KMS-11 (cell line): ENCODE results near the gene KRT17.

ENCODE experiments used
- H2AFZ ChIP-seq: fragments of 200-600 bp; sonication (generic); 2 replicates; pipeline ENCODE4 v1.6.1; 2016; ENCODE audit warnings: antibody characterized with exemption, mixed run types, low read depth
- H3K27ac ChIP-seq: fragments of 200-600 bp; sonication (generic); 2 replicates; pipeline ENCODE4 v1.6.1; 2016; ENCODE audit warnings: mild to moderate bottlenecking, mixed run types
- H3K27me3 ChIP-seq: fragments of 200-600 bp; sonication (generic); 2 replicates; pipeline ENCODE4 v1.6.1; 2017; ENCODE audit warnings: mild to moderate bottlenecking, low read depth, mixed run types, moderate library complexity; ENCODE audit not compliant: insufficient read depth
- H3K36me3 ChIP-seq: fragments of 200-600 bp; sonication (generic); 2 replicates; pipeline ENCODE4 v1.6.1; 2017; ENCODE audit warnings: mild to moderate bottlenecking, mixed run types; ENCODE audit not compliant: insufficient read depth
- H3K4me1 ChIP-seq: fragments of 200-600 bp; sonication (generic); 2 replicates; pipeline ENCODE4 v1.6.1; 2016; ENCODE audit warnings: mild to moderate bottlenecking, low read depth, mixed run types; ENCODE audit not compliant: poor library complexity, severe bottlenecking
- H3K4me2 ChIP-seq: fragments of 200-600 bp; sonication (generic); 2 replicates; pipeline ENCODE4 v1.7.0; 2016; ENCODE audit warnings: mild to moderate bottlenecking, mixed run types
- H3K4me3 ChIP-seq: fragments of 200-600 bp; sonication (generic); IDR thresholded peaks from 2 replicates; pipeline ENCODE4 v1.6.1; 2017; ENCODE audit warnings: low read depth, low read length, mixed read lengths; ENCODE audit not compliant: insufficient read depth
- H3K79me2 ChIP-seq: fragments of 200-600 bp; sonication (generic); 2 replicates; pipeline ENCODE4 v1.6.1; 2016; ENCODE audit warnings: low read depth, mixed run types; ENCODE audit not compliant: insufficient read depth
- H3K9ac ChIP-seq: fragments of 200-600 bp; sonication (generic); 2 replicates; pipeline ENCODE4 v1.6.1; 2016; ENCODE audit warnings: mild to moderate bottlenecking, mixed run types
- H4K20me1 ChIP-seq: fragments of 200-600 bp; sonication (generic); 2 replicates; pipeline ENCODE4 v1.6.1; 2016; ENCODE audit warnings: mild to moderate bottlenecking, mixed run types; ENCODE audit not compliant: insufficient read depth
- TF ChIP-seq, protein P1 (sequence below): fragments of 200-600 bp; sonication (generic); conservative IDR thresholded peaks from 2 replicates; pipeline ENCODE4 v1.6.1; 2017; ENCODE audit warnings: low read depth, mild to moderate bottlenecking, antibody characterized with exemption, low read length, moderate library complexity, mixed read lengths

The KRT17 gene

GRCh38 chr17:41624208-41625101 is at the start of gene KRT17:
KRT17 (minus strand) TSS chr17:41624575; CDS start chr17:41624509, 66 bp downstream.
- no peak within 1 kb of the TSS for H3K27ac ChIP-seq
- H3K4me2 ChIP-seq, result no peak within 1 kb of the TSS
- no peaks in the 10 kb centered on the region for H4K20me1 ChIP-seq
- TF ChIP-seq, protein P1, sequence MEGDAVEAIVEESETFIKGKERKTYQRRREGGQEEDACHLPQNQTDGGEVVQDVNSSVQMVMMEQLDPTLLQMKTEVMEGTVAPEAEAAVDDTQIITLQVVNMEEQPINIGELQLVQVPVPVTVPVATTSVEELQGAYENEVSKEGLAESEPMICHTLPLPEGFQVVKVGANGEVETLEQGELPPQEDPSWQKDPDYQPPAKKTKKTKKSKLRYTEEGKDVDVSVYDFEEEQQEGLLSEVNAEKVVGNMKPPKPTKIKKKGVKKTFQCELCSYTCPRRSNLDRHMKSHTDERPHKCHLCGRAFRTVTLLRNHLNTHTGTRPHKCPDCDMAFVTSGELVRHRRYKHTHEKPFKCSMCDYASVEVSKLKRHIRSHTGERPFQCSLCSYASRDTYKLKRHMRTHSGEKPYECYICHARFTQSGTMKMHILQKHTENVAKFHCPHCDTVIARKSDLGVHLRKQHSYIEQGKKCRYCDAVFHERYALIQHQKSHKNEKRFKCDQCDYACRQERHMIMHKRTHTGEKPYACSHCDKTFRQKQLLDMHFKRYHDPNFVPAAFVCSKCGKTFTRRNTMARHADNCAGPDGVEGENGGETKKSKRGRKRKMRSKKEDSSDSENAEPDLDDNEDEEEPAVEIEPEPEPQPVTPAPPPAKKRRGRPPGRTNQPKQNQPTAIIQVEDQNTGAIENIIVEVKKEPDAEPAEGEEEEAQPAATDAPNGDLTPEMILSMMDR, result no peak
- no peaks in the 10 kb centered on the region for H3K36me3 ChIP-seq
- no peak within 1 kb of the TSS for H3K4me3 ChIP-seq
- no peaks in the 10 kb centered on the region for H3K79me2 ChIP-seq
- no peak within 1 kb of the TSS for H3K9ac ChIP-seq
- peaks cover 86% of the 10 kb centered on the region for H3K27me3 ChIP-seq
- no peak within 1 kb of the TSS for H2AFZ ChIP-seq
- H3K4me1 ChIP-seq, result no peaks in the 10 kb centered on the region

DNA sequence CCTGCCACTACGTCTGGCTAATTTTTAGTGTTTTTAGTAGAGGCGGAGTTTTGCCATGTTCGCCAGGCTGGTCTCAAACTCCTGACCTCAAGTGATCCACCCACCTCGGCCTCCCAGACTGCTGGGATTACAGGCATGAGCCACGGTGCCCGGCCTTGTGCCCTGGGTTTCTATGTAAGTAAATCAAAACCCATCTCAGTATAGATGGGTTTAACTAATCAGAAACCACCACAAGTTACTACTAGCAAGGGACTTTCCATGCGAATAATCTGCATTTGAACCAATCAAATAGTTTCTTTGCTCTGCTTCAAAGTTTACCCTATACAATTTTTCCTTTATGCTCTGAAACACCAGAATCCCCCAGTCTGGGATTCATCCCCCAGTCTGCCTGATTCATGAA is 47.8 kb upstream of the KRT17 start:
- Histone ChIP-seq H3K27ac (peak overlapping the region; percentile 26; the same call in 1 of the 2 replicates), H2AFZ (peak overlapping the region; percentile 34; the same call in 1 of the 2 replicates), H3K4me3 (no peak overlapping the region), H3K4me2 (peak overlapping the region; percentile 52), H3K79me2 (no peaks in the 10 kb centered on the region), H3K36me3 (no peaks in the 10 kb centered on the region), H3K9ac (no peak overlapping the region), H3K27me3 (no peaks in the 10 kb centered on the region), H3K4me1 (peaks cover 86% of the 10 kb centered on the region), H4K20me1 (no peaks in the 10 kb centered on the region)
- TF ChIP-seq, protein P1, result no peak

GRCh38 chr17:41667280-41668041 is 43.1 kb upstream of the KRT17 start:
- Histone ChIP-seq H3K27me3 (peaks cover 11% of the 10 kb centered on the region), H3K4me3 (no peak overlapping the region), H3K36me3 (no peaks in the 10 kb centered on the region), H2AFZ (peak overlapping the region; percentile 71), H3K9ac (peak overlapping the region; percentile 61), H3K27ac (peak overlapping the region; percentile 77), H3K4me2 (peak overlapping the region; percentile 76), H3K79me2 (no peaks in the 10 kb centered on the region), H3K4me1 (peaks cover 66% of the 10 kb centered on the region), H4K20me1 (no peaks in the 10 kb centered on the region)
- TF ChIP-seq, protein P1, result peak; percentile 61; the same call in 1 of the 2 replicates

DNA sequence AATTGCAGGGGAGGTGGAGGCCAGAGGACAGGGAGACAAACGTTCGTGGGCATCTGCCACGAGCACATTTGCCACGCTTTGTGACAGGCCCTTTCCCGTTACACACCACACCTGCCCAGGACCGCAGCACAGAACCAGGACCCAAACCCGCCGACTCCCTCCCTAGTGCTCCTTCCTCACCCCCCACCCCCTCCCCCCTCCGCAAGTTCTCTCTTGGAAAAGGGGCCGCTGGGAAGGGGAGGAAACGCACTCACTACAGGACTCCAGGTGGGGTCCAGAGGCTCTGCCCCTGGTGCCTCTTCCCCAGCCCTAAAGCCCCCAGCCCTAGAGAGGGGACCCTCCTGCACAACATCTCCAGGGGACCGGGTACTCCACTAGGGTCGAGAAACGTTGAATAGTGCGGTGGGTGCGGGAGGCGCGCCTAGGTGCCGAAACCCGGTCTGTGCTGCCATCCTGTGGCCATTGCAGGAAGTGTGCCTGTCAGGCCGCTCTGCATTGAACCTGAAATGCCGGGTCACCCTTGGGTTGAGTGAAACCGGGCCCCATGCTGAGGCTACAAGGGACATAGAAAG is 42.4 kb upstream of the KRT17 start:
- TF ChIP-seq, protein P1, result peak; percentile 97
- H3K27ac ChIP-seq, result peak overlapping the region; percentile 77
- peaks cover 59% of the 10 kb centered on the region for H3K4me1 ChIP-seq
- H3K27me3 ChIP-seq, result peaks cover 11% of the 10 kb centered on the region
- peak overlapping the region; percentile 61 for H3K9ac ChIP-seq
- H3K79me2 ChIP-seq, result no peaks in the 10 kb centered on the region
- peak overlapping the region; percentile 76 for H3K4me2 ChIP-seq
- no peaks in the 10 kb centered on the region for H4K20me1 ChIP-seq
- H3K36me3 ChIP-seq, result no peaks in the 10 kb centered on the region
- H3K4me3 ChIP-seq, result no peak overlapping the region
- H2AFZ ChIP-seq, result peak overlapping the region; percentile 71
